Stimulated activated CD4-positive, alpha-beta T cell treated with anti-CD3 and anti-CD28 coated beads, Interleukin-15, amount 100 ng/mL, for 24 hours (primary cell): ENCODE measurements around the gene ZNRF2.

Source experiments
- DNase-seq: peaks from one replicate; pipeline ENCODE4 v3.0.0-alpha.2; 2020

ZNRF2 gene

DNA sequence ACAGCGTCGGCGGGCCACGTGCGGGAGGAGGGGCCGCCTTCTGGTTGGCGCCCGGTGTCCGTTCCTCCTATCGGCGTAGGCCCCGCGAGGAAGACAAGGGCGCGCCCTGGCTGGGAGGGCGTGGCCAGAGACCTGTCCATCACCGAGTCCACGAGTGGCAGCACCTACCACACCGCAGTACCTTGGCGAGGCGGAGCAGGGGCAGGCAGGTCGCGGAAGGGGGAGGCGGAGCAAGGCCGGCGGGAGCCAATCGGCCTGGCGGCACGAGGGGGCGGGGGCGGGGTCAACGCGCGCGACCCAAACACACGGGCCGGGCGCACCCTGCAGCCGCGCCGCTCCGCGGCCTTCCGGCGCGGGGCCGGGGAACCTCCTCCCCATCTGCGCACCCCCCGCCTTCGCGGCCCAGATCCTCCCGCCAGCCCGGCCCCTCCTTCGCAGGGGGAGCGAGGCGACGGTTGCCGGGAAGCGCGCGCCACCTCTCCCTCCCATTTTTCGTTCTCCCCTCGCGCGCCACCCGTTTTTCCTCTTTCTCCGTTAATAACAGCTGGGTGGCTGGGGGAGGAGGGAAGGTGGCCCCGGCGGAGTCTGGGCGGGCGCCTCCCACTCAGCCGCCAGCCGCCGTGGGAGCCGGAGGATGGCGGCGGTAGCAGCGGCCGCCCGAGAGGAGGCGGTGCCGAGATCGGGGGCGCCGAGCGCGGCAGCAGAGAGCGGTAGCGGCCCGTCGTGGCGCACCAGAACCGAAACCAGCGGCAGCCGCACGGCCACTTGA, at the start of gene ZNRF2:
Gene ZNRF2 (plus strand): TSS at position 300 of the 769 bp plus-strand sequence. CDS start 761 bp downstream, outside the sequence.
- DNase-seq, result peak; percentile 99

DNA sequence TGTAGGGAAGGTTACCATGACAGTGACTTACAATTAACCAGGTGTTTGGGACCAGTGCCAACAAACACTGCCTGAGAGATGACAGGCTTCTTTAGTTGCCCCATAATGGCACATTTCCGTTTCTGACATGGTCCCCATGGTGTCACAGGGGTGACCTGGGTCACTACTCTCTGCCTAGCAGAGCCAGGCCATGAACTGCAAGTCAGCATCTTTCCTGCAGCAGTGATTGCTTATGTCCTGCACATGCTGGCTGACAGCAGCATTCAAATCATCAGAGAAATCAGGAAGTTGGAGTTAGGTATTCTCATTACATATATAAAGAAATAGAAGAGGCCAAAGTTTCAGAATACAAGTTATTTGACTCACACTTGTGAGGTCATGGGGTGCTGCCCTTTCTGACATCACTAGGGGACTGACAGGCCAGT, 47.1 kb upstream of the ZNRF2 start:
- DNase-seq, result no peak

DNA sequence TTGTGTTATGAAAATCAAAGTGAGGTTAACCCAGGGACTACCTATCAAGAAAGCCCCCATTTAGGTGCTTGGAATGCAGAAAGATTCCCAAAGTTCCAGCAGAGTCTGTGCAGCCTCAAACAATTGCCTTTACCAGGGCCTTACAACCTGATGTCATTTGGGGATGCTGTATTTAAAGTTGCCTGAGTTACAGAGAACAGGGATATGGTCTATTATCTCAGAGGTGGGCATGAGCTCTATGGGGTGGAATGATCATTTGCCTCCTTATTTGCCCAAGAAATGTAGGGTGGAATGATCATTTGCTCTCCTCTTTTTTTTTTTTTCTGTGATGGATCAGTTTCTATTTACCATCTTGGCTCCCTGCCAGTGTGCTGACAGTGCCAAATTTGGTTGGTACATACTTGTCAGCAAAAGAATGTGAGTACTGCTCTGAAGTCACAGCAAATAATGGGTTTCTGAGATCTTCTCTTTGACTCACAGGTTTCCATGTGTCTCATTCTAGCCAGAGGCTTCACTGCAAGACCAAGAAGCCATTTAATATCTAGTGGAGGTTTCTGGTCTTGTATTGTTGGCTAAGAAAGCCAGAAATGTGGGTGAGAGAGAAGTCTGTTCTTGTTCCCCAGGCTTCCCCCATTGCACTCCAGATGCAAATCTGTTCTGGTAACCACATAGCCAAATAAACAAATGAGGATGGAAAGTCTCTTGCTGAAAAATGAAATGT, 45.5 kb upstream of the ZNRF2 start:
- DNase-seq, result peak; percentile 61

DNA sequence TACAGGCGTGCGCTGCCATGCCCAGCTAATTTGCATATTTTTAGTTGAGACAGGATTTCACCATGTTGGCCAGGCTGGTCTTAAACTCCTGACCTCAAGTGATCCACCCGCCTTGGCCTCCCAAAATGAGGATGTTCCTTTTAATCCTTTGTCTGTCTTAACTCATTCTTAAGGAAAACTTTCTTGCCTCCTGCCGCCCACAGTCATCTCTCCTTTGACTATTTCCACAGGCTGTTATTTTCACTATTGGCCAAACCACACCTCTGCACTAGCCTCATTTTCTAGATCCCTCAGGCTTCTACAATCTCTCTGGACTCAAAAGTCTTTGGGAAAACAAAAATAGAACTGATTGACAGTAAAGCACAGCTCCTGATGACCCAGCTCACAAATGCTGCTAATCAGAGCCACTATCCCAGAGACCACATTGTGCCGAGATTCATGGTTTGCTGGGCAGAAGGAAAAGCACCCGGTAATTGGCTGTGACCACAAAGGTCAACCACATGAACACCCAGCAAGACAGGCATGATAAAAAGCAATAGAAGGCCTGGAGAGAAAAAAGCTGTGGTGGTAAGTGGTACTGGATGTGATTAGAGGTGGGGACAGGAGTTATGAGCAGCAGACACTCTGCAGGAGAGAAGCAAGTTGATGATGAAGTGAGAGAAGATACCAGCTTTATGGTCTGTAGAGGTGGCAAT, 44.1 kb upstream of the ZNRF2 start:
- no peak for DNase-seq

DNA sequence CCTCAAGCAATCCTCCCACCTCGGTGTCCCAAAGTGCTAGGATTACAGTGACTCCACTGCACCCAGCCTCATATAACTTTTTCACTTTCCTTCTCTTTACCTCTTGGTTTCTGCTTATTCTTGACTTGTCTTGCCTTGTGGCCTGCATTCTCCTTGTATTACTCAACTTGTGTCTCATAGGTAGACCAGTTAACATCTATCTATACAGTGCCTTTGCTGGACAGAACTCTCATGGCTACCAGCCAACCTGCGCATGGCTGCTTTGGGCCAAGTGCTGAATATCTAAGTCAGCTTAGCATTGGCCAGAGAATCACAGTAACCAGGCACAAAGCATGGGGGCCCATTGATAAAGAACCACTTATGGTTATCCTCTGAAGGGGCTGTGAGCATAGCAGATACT, 42.6 kb upstream of the ZNRF2 start:
- DNase-seq, result no peak

DNA sequence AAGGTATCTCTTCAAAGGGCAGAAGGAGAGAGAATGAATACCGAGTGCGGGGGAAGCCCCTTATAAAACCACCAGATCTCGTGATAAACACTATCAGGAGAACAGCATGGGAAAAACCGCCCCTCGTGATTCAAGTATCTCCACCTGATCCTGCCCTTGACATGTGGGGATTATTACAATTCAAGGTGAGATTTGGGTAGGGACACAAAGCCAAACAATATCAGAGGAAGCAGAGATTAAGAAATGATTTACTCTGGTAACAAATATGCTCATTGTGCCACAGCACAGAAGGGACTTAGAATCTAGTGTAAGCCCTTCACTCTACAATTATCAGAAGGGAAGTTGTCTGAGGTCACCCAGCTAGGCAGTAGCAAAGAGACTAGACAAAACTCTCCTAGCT, 40.1 kb upstream of the ZNRF2 start:
- peak; percentile 12 for DNase-seq

DNA sequence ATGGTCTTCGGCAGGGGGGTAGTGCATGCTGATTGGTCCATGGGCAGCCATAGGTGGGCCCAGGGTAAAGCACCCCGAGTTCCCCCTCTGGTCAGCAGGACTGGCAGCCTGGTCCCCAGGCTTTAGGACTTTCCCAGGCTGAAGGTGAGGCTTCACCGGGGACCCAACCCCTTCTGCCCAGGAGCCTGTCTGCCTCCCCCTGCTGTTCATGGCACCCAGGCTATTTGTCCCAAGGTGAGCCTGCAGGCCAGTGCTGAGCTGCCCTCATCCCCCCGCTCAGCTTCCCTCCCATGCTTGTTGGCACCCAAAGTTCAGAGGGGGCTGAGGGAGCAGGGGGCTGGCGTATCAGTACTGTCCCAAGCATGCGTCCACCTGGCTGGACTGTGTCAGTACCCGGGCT, 38.5 kb upstream of the ZNRF2 start:
- DNase-seq, result no peak

DNA sequence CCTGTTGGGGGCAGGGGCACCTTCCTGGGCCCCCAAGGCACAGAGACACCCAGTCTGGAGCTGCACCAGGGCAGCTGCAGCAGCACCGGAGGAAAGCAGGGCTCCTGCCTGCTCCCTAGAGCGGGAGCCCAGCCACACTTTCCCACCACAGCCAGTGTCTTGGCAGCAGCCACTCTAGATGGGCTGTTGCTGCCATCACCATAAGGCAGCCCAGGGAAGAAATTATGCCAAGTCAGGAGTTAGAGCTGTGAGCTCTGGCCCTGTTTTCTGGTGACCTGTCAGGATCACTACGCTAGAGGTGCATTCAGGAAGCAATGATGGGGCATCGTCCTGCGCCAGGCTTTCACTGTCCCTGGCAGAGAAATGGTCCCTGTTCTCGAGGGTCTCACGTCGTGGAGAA, 38.0 kb upstream of the ZNRF2 start:
- DNase-seq, result no peak

DNA sequence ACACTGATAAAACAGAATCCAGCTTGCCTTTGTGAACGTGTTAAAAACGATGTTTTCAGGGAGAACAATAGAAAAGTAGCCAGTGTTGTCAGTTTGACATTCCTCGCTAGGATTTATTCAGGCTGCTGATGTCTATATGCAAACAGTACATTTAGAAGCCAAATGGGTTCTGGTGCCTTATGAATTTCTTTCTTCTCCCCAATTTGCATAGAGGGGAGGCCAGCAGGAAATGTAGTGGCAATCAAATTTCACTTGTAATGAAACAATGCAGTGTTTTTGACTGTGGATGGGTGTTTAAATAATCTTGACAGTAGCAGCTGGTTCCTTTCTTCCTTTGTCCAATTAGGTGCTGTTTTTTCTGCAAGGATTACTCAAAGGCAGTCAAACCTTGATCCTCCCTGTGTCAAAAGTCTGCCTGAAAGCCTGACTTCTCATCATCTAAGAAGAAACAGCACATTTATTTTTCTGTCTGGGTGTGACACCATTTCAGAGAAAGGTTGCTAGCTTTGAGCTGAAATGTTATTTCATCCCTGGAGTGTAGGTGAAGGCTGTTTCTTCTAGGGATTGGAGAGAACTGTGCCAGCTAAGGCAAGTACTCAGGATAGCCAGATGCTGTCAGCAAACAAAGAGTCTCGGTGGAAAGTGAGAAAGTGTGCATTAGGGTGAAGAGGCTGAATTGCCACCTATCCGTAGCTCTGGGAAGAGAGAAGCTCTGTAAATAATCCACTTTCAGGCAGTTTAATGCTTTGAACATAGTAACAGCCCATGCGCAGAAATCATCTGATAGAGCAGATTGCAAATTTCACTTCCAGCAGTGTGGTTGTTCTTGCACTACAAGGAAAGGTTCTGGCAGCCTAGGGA, 36.6 kb upstream of the ZNRF2 start:
- no peak for DNase-seq

DNA sequence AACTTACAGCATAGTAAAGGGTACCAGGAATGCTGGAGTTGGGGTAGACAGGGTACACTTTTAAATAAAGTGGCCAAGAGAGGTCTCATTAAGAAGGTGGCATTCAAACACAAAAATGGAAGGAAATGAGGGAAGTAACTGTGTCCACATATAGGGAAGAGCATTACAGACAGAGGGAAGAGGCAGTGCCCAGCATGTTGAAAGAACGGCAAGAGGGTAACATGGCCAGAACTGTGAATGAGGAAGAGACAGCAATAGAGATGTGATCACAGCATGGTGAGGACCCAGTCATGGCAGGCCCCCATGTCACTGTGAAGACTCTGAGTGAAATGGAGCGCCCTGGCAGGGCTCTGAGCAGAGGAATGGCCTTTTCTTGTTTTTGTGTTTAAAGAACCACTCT, 35.1 kb upstream of the ZNRF2 start:
- no peak for DNase-seq

DNA sequence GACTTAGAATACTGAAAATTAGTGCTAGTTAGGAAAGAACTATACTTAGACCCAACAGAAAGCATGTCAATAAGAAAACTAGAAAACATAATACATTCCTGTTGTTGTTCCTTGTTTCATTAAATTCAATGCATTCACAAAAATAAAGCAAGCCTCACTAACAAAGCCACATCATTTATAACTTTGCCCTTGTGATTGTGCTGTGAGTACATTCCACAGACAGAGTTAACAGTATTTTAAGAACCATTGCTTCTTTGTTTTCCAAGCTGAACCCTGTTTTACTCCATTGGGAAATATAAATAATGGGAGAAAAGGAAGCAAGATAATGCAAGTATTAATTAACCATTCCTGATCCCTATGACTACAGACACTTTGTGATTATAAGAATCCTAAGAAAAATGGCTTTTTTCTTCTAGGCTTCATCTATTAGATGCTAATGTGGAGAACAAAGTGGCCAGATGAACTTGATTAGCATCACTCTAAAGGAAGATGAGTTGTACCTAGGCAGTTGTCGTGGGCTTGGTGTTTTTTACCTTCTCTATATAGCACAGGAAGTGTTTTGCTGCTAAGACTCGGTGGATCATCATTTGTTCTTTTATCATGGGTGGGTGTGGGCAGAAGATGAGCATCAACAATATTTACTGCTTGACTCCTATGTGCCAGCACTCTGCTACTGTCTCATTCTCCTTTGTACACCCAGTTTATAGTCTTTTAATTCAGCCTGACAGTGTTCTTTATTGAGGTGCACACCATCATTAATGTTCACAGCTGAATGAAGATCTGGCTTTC, 34.2 kb upstream of the ZNRF2 start:
- DNase-seq, result no peak

DNA sequence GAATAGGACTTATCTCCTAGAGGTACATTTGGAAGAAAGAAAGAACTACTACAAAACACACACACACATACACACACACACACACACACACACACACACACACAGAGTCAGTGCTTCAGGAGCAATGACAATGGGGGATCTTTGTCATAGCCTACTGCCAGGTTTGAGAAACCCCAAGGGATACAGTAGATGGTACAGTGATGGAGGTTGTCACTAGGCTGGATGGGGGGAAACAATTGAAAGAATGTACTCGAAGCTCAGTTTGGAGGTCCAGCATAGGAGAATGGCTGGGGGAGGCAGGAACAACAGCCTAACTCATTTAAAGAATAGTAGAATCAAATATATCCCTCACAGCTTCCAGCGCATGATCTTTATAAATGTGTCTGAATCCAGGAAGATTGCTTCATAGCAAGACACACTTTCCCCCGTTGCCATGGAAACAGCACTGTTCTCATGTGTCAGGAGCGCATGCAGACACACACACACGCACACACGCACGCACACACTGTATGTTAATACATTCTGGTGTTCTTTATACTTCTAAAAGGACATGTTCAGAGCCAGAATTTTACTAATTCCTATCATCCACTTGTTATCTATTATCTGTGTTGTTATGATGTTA, 32.6 kb upstream of the ZNRF2 start:
- DNase-seq, result no peak

DNA sequence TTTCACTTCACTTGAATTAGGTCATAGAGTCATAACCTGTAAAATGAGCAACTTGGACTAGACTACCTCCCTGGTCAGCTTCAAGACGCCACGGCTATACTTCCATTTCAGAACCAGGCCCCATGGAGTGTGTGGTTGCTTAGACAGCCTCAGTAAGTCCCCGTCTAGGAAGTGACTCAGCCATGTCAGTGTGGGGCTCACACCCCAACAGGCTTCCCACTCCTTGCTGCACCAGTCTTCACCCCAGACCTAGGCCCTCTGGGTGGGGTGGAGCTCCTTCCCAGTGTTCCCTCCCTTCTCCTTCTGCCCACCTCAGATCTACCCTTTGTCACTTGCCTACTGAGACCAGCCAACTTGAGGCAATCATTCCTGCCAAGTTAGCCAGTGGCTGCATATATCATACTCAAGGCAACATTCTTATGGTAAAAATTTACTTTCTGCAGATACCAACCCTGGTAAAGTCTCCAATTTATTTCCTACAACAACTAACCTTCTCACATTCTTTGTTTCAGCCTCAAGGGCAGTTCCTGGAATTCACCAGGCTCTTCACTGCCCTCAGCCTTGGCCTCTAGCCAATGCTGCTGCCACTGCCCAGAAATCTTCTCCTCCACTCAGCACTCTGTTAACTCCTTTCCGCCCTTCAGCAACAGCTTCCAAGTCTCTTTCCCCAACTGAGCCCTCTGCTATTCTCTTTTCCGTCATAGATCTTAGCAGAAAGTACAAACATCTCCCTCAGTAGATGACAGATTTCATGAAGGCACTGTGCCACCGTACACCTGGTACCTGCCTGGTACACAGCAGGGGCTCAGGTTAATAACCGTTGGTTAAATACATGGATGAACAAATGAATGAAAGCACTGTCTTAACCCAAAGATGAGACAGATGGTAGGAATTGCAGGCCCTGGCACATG, 31.3 kb upstream of the ZNRF2 start:
- no peak for DNase-seq

DNA sequence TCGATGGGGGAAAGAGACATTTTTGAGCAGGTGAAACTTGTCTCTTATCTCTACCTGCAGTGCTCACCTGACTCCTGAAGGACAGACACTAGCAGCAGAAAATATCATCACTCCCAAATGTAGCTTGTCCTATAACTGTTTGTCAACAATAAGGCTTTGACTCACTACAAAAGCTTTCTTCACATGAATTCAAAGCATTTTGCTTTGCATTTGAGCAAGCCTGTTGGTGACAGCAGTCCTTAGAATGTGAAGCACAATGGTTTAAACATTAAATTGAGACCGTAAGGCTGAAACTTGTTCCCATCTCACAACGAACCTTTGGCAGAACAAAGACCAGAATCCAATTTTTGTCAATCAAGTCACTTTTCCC, 30.6 kb upstream of the ZNRF2 start:
- DNase-seq, result no peak

DNA sequence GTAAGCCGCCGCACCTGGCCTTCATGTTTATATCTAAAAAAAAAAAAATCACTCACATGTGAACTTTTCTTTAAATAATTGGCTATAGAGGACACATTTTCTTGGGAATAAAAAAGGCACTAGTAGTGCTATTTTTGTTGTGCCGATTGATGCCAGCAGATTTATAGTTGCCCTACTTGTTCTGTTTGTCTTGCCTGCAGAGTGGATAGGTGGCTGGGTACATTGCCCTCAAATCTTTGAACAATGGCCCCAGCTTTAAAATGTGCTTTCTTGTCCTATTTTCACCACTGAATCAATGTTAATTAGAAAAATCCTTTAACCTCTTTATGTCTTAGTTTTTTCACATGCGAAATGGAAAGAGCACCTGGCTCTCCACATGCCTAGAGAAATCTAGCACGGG, 30.1 kb upstream of the ZNRF2 start:
- DNase-seq, result no peak

DNA sequence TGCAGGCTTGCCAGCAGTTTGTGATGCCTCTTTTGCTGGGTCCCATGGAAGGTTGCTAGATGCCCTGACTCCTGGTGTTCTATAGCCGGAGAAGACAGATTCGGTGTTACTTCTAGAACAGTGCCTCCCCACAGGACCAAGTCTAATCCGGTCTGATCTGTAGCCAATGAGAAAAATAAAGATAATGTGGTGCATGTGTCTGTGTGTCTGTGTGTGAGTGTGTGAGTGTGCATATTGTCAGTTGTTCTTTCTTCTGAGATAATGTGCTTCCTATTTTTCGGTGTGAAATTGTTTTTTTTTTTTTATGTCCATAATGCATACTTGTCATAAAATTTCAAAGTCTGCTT, 29.7 kb upstream of the ZNRF2 start:
- no peak for DNase-seq

DNA sequence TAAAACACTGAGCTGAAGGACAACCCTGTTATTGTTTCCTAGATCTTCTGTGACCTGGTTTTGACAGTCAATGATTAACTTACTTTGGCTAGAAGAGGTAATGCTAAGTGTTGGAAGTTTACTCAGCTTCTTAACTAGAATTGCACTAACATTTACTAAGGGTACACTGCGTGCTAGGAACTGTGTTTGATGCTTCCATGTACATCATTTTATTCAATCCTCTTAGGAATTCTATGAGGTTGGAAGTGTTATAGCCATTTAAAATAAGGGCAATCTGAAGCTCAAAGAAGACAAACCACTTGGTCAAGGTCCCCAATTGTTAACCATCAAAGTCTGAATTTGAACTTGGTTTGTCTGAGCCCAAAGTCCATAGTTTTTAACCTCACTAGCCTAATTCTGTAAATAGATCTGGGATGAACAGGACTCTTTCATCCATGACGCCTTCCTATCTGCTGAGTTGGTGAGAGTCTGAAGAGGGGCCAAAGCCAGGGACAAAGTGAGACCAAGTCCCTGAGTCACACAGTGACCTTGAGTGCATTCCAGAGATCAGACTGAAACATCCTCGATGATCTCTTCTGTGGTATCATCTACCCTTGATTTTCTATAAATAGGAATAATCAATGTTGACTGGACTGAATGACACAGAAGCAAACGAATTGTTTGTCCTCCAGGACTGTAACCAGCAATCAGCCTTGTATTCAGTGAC, 29.2 kb upstream of the ZNRF2 start:
- no peak for DNase-seq

DNA sequence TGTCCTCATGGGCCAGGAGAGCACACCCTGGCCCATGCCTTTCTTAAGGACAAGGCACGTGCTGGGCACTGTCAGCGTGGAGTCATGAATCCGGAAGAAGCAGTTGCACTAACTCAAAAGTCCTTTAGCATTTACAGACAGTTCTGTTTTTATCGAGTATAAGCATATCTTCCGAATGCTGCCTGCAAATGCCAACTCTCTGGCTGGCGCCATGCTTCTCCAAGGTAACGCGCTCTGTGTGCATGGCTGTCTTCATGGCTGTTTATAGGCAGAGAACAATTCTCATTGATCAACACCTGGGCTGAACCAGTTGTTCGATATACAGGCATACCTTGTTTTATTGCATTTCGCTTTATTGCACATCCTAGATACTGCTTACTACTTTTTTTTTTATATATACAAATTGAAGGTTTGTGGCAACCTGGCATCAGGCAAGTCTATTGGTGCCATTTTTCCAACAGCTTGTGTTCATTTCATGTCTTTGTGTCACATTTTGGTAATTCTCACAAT, 28.0 kb upstream of the ZNRF2 start:
- no peak for DNase-seq

DNA sequence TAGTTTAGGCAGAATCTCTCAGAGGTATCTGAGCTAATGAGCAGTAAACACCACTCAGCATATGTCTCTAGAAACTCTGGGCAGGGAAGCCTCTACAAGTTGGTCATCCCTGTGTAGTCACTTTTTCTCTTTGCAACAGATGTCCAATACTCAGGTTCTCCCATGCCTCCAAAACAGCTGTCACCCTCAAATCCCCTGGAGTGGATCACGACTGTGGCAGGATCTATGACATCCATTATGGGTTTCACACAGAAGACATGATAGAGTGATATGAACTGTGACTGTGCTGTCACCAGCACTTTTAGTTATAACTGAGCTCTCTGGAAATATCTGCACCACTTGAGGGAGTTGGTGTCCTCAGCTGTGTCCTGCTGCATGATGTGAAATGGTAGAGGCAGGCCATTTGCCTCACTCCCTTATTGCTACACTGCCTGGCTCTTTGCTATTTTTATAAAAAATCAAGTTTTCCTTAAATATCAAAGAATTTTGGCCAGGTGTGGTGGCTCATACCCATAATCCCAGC, 24.1 kb upstream of the ZNRF2 start:
- DNase-seq, result no peak
